Smooth muscle cell (in vitro differentiated cells): Measurements from ENCODE around the gene NGFR. TPM values are rescaled to one million over a fixed set of nuclear protein-coding genes. Genes with fewer than 3 reads are reported as not detected.

Experiments used
- DNase-seq: peaks from one replicate; lab custom pipeline; 2025; ENCODE audit not compliant: unreplicated experiment; lab: John Stamatoyannopoulos, UW
- H2AFZ ChIP-seq: fragments of 200-600 bp; sonication (generic); 2 replicates; pipeline ENCODE4 v1.6.0; 2016; ENCODE audit warnings: antibody characterized with exemption, low read depth, mild to moderate bottlenecking
- H3F3A ChIP-seq: fragments of 200-600 bp; sonication (generic); 2 replicates; pipeline ENCODE4 v1.6.0; 2017; ENCODE audit warnings: antibody characterized with exemption, low read depth
- H3K27ac ChIP-seq: fragments of 200-600 bp; sonication (generic); 2 replicates; pipeline ENCODE4 v1.5.1; 2016; ENCODE audit warnings: low read depth, mild to moderate bottlenecking
- H3K27me3 ChIP-seq: fragments of 200-600 bp; sonication (generic); 2 replicates; pipeline ENCODE4 v1.6.1; 2016; ENCODE audit warnings: low read depth, mild to moderate bottlenecking
- H3K36me3 ChIP-seq: fragments of 200-600 bp; sonication (generic); 2 replicates; pipeline ENCODE4 v1.5.1; 2016; ENCODE audit warnings: low read depth
- H3K4me1 ChIP-seq: fragments of 200-600 bp; sonication (generic); 2 replicates; pipeline ENCODE4 v1.5.1; 2016; ENCODE audit warnings: low read depth
- H3K4me2 ChIP-seq: fragments of 200-600 bp; sonication (generic); 2 replicates; pipeline ENCODE4 v1.6.0; 2016; ENCODE audit warnings: mild to moderate bottlenecking
- H3K4me3 ChIP-seq: fragments of 200-600 bp; sonication (generic); 2 replicates; pipeline ENCODE4 v1.5.1; 2016; ENCODE audit warnings: mild to moderate bottlenecking
- H3K79me2 ChIP-seq: fragments of 200-600 bp; sonication (generic); 2 replicates; pipeline ENCODE4 v1.6.0; 2016; ENCODE audit warnings: low read depth, mild to moderate bottlenecking
- H3K9ac ChIP-seq: fragments of 200-600 bp; sonication (generic); 2 replicates; pipeline ENCODE4 v1.6.0; 2016; ENCODE audit warnings: low read depth
- H3K9me3 ChIP-seq: fragments of 200-600 bp; sonication (generic); replicated peaks from 2 replicates; pipeline ENCODE4 v1.5.1; 2016; ENCODE audit warnings: low read depth
- H4K20me1 ChIP-seq: fragments of 200-600 bp; sonication (generic); 2 replicates; pipeline ENCODE4 v1.6.0; 2016; ENCODE audit warnings: low read depth
- CTCF ChIP-seq: fragments of 200-600 bp; sonication (generic); IDR thresholded peaks from 2 replicates; pipeline ENCODE4 v1.5.1; 2017; ENCODE audit warnings: borderline replicate concordance, mild to moderate bottlenecking, antibody characterized with exemption; ENCODE audit not compliant: insufficient read depth, poor library complexity, severe bottlenecking
- WGBS: methylation state at CpG from one replicate; pipeline ENCODE4 v1.1.7; 2016; ENCODE audit warnings: low lambda C conversion rate; 5-methylcytosine and 5-hydroxymethylcytosine counted together
- polyA plus RNA-seq: library from polyadenylated mRNA; unstranded; fragments of >200 nt; fragmentation: Nextera tagmentation; extraction: Ambion mirVana; gene quantifications from 2 replicates; pipeline ENCODE4 v1.2.1, GENCODE V29; 2016
- total RNA-seq: library from RNA; depleted of rRNA; stranded (reverse); fragments of >200 nt; gene quantifications from 2 replicates; pipeline ENCODE4 v1.2.3, GENCODE V29; 2014

The NGFR gene
- total and polyA plus RNA-seq, 2 experiments from 2014 or later: 2.4 to 2.5 TPM

- no peaks in the 10 kb centered on the region for H3K27me3 ChIP-seq
- H3K36me3 ChIP-seq: no peaks in the 10 kb centered on the region
- TF ChIP-seq CTCF: no peak
- H3K79me2 ChIP-seq: no peaks in the 10 kb centered on the region
- H3K4me3 ChIP-seq: no peak overlapping the region
- no peak for DNase-seq
- no peaks in the 10 kb centered on the region for H3K9me3 ChIP-seq
- H4K20me1 ChIP-seq: no peaks in the 10 kb centered on the region
- H3K4me2 ChIP-seq: peak overlapping the region; percentile 71
- no peaks in the 10 kb centered on the region for H3F3A ChIP-seq
- H3K27ac ChIP-seq: no peak overlapping the region
- H2AFZ ChIP-seq: peak overlapping the region; percentile 72
- H3K4me1 ChIP-seq: peaks cover 18% of the 10 kb centered on the region
- H3K9ac ChIP-seq: no peak overlapping the region
- 26% methylated on average over 13 of the region's 13 CpGs for WGBS
These were observed 9.0 kb upstream of the NGFR start for GRCh38 chr17:49486012-49486641.

- Histone ChIP-seq H3K4me1 (peaks cover 18% of the 10 kb centered on the region), H3K27me3 (no peaks in the 10 kb centered on the region), H3K9ac (no peak overlapping the region), H3K4me2 (no peak overlapping the region), H3F3A (no peaks in the 10 kb centered on the region), H3K36me3 (no peaks in the 10 kb centered on the region), H3K27ac (no peak overlapping the region), H2AFZ (no peak overlapping the region), H3K4me3 (no peak overlapping the region), H3K9me3 (no peaks in the 10 kb centered on the region), H4K20me1 (no peaks in the 10 kb centered on the region), H3K79me2 (no peaks in the 10 kb centered on the region)
- 81% methylated on average over 8 of the region's 8 CpGs for WGBS
- TF ChIP-seq CTCF: no peak
- no peak for DNase-seq
These were observed 7.9 kb upstream of the NGFR start for GRCh38 chr17:49487183-49487582.

DNA sequence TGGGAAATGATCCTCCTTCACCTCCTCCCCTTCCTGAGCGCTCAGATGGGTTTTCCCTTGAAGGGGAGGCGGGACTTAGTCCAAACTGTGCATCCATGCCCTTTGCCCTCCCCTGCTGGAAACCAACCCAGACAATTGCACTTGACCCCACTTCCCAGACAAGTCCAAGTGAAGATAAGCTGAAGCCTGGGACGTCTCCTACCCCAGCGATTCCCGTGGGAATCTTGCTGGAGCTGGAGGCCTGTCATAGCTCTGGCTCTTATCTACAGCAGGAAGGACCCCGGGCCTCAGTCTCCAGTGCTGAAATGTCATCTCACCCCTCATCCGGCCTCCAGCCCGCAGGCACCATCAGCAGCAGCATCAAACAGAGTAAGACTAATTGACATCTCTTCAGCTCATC, 6.5 kb upstream of the NGFR start:
- Histone ChIP-seq H3K9me3 (no peaks in the 10 kb centered on the region), H3F3A (no peaks in the 10 kb centered on the region), H3K4me1 (peaks cover 18% of the 10 kb centered on the region), H3K9ac (no peak overlapping the region), H4K20me1 (no peaks in the 10 kb centered on the region), H3K36me3 (no peaks in the 10 kb centered on the region), H2AFZ (no peak overlapping the region), H3K79me2 (no peaks in the 10 kb centered on the region), H3K27me3 (no peaks in the 10 kb centered on the region), H3K4me3 (no peak overlapping the region), H3K4me2 (no peak overlapping the region), H3K27ac (no peak overlapping the region)
- WGBS: 41% methylated on average over 8 of the region's 8 CpGs
- no peak for TF ChIP-seq CTCF
- no peak for DNase-seq

- no peak overlapping the region for H3K27ac ChIP-seq
- WGBS: 91% methylated on average over 4 of the region's 4 CpGs
- TF ChIP-seq CTCF: no peak
- H3K79me2 ChIP-seq: no peaks in the 10 kb centered on the region
- no peak overlapping the region for H3K4me3 ChIP-seq
- H3K9me3 ChIP-seq: no peaks in the 10 kb centered on the region
- H2AFZ ChIP-seq: no peak overlapping the region
- no peak for DNase-seq
- no peaks in the 10 kb centered on the region for H3K36me3 ChIP-seq
- H3K4me1 ChIP-seq: peaks cover 18% of the 10 kb centered on the region
- H3K27me3 ChIP-seq: no peaks in the 10 kb centered on the region
- peaks cover 4% of the 10 kb centered on the region for H3F3A ChIP-seq
- no peak overlapping the region for H3K9ac ChIP-seq
- no peak overlapping the region for H3K4me2 ChIP-seq
- H4K20me1 ChIP-seq: no peaks in the 10 kb centered on the region
These were observed 5.7 kb upstream of the NGFR start for GRCh38 chr17:49489348-49489747.
